ENCODE data around the gene TNFRSF1A.

TNFRSF1A gene

DNA sequence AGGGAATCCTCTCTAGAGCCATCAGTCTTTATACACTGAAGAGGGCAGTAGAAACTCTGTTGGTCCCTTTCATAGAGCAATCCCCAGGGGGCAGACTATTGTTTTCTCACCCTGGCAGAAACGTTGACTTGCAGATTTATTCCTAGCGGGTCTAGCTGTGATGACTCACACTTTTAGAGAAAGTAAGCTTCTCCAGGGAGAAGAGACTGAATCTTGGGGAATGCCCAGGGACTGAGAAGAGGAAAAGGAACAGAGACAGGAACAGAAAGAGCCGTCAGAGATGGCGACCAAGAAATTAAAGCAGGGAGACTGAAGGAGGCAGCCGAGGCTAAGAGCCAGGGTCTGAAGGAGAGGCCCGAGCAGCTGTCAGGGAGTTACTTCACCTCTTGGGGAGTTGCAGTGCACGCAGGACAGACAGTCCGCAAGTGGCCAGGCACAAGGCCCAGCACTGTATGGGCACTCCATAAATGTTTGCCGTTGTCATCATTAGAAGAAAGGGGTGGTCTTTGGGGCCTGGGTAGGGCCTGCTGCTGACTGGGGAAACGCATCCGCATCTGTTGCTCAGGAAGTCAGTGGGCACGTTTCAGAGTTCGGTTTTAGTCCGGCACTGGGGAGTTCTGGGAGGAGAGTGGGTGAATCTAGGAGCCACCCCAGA is 18.4 kb downstream of the TNFRSF1A start:
- peak; percentile 52 for DNase-seq

DNA sequence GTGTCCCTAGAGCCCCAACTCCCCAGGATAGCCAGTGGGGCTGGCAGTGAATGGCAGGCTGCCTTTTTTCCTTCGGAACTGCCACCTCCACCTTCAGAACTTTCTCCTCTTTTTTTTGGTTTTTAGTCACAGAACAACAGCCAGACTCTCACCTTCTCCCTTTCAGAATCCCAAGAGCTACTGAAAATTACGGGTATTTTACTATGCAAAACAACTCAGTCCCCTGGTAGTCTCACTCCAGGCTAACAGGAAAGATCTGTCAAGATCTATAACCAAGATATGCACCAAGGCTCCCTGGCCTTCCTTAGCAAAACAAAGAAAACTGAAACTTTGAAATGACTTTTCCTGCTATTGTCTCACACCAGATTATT is 18.9 kb downstream of the TNFRSF1A start:
- DNase-seq, result no peak

DNA sequence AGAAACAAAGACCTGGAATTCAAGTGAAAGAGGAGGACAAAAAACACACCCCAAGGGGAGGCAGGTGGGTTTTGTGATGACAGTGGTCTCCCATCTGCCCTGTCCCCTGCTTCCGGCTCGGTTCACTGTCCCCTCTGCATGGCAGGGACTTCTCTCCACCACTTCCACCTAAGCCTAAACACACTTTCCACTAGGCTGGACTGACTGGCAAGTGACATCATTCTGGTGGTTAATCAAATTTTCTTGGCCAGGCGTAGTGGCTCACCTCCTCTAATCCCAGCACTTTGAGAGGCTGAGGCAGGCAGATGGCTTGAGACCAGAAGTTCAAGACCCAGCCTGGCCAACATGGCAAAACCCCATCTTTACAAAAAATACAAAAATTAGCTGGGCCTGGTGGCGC is 19.5 kb downstream of the TNFRSF1A start:
- DNase-seq, result no peak

DNA sequence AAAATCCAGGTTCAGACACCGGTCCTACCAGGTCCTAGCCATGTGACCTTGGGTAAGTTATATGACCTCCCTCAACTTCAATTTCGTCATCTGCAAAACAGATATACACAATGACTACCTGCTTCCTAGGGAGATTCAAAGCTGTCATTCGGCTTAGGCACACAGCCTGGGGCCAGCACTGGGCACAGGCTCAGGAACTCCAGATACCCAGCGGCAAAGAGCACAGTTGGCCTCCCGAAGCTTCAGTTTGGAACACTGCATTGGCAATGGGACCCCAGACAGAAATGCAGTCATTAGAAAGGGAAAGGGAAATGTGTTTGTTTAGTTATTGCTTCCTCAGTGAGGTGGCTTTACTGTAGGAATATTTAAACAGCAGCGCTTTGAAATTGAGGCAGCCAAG is 20.0 kb downstream of the TNFRSF1A start:
- DNase-seq, result no peak

- no peak for DNase-seq
Observed at GRCh38 chr12:6319446-6319845, 22.4 kb downstream of the TNFRSF1A start.

GRCh38 chr12:6318440-6318879 is 23.4 kb downstream of the TNFRSF1A start:
- DNase-seq, result no peak

DNA sequence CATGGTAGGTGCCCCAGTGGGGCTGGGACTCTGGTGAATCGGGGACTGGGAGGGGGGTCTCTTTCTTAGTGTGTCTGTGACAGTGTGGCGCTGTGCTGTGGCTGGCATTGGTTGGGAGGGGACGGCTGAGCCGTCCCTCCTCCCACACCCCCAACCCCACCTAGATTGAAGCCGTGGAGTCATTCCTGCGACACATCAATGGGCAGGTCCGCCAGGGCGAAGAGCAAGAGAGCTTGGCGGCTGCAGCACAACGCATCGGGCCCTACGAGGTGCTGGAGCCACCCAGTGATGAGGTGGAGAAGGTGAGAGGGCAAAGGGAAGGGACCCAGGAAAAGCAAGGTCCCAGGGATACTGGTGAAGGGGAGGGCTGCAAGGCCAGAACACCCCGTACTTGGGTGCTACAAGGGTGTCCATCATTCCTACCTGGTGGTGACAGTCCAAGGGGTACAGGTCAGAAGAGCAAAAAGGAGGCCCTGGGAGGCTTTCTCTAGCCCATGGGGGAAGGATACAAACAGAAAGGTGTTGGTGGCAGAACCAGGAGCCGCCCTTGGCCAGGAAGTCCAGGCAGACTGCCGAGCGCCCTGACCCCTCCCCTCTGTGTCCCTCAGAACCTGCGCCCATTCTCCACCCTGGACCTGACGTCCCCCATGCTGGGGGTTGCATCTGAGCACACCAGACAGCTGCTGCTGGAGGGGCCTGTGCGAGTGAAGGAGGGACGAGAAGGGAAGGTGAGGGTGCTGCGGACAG is 24.0 kb downstream of the TNFRSF1A start:
- no peak for DNase-seq

GRCh38 chr12:6316921-6317692 is 24.8 kb downstream of the TNFRSF1A start:
- DNase-seq, result no peak

- DNase-seq, result no peak
Observed at GRCh38 chr12:6315704-6316597, 25.9 kb downstream of the TNFRSF1A start.

DNA sequence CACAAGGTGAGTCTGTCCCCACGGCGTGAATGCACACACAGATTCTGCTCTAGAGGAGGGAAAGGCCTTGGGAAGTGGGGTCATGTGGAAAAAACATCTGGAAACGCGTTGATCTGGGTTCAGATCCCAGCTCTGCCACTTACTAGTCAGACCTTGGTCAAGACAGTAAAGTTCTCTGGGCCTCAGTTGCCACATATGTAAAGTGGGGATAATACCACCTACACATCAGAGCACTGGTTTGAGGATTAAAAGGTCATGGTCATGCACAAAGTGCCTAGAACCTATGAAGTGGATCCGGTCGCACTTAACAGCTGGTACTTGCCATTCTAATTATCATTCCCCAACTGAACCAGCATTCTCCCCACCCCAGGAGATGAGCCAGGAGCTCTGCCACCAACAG is 26.7 kb downstream of the TNFRSF1A start:
- no peak for DNase-seq

- DNase-seq, result no peak
Observed at GRCh38 chr12:6314776-6315175, 27.1 kb downstream of the TNFRSF1A start.

DNA sequence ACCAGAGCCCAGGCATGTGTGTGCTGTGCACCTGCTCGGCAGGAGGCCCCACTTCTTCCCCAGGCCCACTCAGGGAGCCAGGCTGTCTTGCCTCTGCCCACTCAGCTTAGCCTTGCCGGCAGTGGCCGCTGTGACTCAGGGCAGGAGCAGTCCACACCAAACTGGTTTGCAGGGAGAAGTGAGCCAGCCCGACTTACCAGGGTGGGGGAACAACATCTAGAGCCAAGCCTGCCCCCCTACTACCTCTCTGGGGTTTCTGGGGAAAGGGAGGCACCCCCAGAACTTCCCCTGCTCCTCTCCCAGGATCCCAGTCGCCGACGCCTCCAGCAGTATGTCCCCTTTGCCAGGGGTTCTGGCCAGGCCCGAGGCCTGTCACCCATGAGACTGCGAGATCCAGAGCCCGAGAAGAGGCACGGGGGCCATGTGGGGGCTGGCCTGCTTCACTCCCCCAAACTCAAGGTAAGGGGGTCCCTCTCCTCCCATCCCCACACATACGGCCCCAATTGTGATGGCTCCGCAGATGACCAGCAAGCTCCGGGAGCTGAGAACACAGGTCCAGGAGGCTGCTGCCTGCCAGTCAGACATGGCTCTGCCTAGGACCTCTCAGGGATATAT is 28.4 kb downstream of the TNFRSF1A start:
- DNase-seq, result no peak

DNA sequence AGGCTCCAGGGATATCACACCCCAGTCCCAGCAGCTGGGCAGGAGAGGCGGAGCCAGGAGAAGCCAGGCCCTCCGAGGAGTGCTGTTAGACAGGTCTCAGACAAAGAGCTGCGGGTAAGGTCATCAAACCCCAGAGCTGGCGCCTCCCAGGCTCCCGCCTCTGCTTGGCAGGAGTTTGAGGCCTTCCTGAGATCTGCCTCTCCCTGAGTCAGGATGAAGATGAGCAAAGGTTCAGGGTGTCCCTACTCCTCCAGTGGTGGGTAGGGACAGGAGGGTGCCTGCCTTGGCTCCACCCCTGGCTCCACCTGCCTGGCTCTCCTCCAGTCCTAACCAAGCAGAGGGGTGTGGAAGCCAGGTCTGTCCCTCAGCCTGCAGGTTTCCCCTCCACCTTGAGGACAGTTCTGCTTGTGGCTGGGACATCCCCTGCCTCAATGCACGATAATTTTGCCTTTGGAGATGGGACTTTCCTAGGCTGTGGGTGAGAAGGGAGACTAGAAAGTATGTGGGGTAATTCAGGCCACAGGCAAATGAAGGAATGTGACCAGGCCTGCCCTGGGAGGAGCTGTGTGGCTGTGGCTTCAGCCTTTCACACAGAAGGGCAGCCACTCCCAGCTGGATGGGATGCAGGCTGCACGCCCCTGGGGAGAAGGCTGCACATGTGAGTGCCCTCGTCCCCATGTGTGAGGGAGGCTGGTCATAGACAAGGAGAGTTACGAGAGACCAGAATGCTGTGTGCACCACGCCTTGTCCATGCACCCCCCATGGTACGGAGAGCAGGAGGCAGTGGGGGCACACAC is 29.1 kb downstream of the TNFRSF1A start:
- no peak for DNase-seq

DNA sequence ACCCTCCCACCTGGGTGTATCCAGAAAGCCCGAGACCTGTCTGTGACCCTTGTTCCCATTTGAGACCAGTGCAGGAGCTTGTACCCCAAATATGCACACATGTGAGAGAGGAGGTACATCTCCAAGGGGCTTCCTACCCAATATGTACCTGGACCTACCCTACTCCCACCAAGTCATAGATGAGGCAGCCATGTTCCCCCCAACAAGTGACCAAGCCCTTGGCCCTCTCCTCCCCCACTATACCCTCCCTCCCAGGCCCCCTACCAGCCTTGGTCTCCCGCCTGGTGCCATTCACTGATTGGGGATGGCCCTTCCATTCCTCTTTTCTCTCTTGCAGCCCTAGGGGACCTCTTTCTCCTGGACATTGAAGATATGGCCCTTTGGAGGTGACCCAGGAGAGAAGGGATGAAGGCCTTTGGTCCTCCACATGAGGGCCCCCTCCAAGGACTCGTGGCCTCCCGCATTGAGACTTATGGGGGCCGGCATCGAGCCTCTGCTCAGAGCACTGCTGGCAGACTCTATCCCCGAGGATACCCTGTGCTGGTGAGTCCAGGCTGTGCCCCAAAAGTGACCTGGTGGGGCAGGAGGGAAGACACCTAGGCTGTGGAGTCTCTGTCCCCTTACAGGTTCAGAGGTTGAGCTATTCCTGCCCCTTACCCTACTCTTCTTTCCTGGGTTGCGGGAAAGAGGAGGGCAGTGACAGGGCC is 29.9 kb downstream of the TNFRSF1A start:
- no peak for DNase-seq

- DNase-seq, result no peak
Observed at GRCh38 chr12:6310771-6311610, 30.9 kb downstream of the TNFRSF1A start.

DNA sequence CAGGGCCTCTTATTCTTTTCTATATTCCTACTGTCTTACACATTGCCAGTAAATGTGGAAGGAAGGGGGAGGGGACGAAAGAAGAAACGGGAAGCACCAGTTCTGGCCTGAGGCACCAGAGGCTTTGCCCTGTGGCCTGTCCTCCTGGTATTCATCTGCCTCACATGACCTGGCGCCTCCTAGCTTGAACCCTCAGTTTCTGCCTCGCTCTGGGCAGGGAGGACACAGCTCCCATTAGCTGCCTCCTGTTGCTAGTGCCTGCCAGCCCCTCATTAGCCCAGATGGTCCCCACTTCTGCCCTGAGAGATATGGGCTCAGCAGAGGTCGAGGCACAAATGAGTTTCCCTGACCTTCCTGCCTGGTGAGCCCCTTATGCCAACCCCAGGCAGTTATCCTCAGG is 34.3 kb downstream of the TNFRSF1A start:
- DNase-seq, result no peak

- no peak for DNase-seq
Observed at GRCh38 chr12:6306599-6307220, 35.2 kb downstream of the TNFRSF1A start.

- no peak for DNase-seq
Observed at GRCh38 chr12:6306151-6306550, 35.7 kb downstream of the TNFRSF1A start.

- no peak for DNase-seq
Observed at GRCh38 chr12:6303071-6303470, 38.8 kb downstream of the TNFRSF1A start.

Data from stimulated activated CD4-positive, alpha-beta T cell treated with anti-CD3 and anti-CD28 coated beads, Interleukin-4, amount 100 ng/mL, for 24 hours (primary cell).